ENCODE results near the gene PTBP3.

DNA sequence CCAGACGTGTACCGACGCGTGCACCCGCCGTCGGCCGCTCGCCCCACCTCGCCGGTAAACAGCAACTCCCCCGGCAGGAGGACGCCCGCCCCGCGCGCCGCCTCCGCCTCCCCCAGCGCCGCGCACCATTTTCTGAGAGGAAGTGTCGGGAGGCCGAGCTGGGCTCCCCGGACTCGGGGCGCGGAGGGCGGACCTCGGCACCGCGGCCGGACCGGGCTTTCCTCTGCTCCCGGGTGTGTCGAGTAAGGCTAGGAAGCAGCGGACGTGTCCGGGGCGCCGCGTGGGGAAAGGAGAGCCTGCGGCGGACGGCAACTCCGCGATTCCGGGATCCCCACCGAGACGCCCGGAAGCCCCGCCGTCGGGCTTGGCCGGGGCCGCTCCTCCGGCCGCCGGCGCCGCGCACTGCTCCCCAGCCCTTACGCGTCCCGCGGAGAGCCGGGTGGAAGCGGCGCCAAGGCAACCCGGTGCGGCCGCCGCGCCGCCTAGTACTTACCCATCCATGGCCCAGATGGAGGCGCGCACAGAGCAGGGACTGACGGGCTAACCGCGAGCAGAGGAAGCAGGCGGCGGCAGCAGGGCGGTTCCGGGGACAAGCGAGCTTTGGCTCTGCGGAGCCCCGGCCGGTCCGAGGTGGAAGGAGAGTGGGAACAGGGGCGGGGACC, at the start of gene PTBP3:
- TF ChIP-seq ZNF384 (IDR thresholded peaks at IDR 0.05) (no peak), NFRKB (IDR thresholded peaks at IDR 0.05) (no peak)

All from HEK293T (cell line).